Prostate gland (tissue), 2 donors: Measurements from ENCODE around the gene RXRA. TPM values are rescaled to one million over a fixed set of nuclear protein-coding genes. Genes with fewer than 3 reads are reported as not detected.

ENCODE experiments used
- DNase-seq: peaks from one replicate; pipeline ENCODE4 v3.0.0-alpha.2; 2019; ENCODE audit warnings: low spot score
- H3K27ac ChIP-seq, 2 donors: fragments of 200-600 bp; sonication (generic); 2 replicates each; pipeline ENCODE4 v1.5.1; 2017 to 2019
- H3K27me3 ChIP-seq: fragments of 200-600 bp; sonication (generic); replicated peaks from 2 replicates; pipeline ENCODE4 v1.5.1; 2019; ENCODE audit not compliant: insufficient read depth
- H3K36me3 ChIP-seq, 2 donors: fragments of 200-600 bp; sonication (generic); 1 replicate in 1 of 2; 2 replicates in 1 of 2; pipeline versions ENCODE4 v1.5.1 to v1.8.1; 2017 to 2019
- H3K4me1 ChIP-seq: fragments of 200-600 bp; sonication (generic); replicated peaks from 2 replicates; pipeline ENCODE4 v1.5.1; 2019
- H3K4me3 ChIP-seq, 2 donors: fragments of 200-600 bp; sonication (generic); 2 replicates each; pipeline ENCODE4 v1.5.1; 2017 to 2019
- H3K9me3 ChIP-seq: fragments of 200-600 bp; sonication (generic); 2 replicates; pipeline ENCODE4 v1.5.1; 2017
- POLR2A ChIP-seq: fragments of 450-650 bp; IDR thresholded peaks from one replicate; pipeline ENCODE4 v1.6.1; 2016; ENCODE audit warnings: antibody characterized with exemption, mild to moderate bottlenecking
- POLR2AphosphoS5 ChIP-seq: sonication (generic); formaldehyde crosslinking; IDR thresholded peaks from one replicate; pipeline ENCODE4 v1.6.1; 2017; ENCODE audit warnings: antibody characterized with exemption
- WGBS: methylation state at CpG from one replicate; pipeline ENCODE4 v1.1.5; 2018; 5-methylcytosine and 5-hydroxymethylcytosine counted together
- intact Hi-C: fragments of 100-400 bp; cut with DNase I; formaldehyde crosslinking; loops from one replicate; pipeline ENCODE4 v1.14.2; 2022
- total RNA-seq, 2 donors: library from RNA; depleted of rRNA; stranded (reverse); fragments of >200 nt; gene quantifications; one replicate each; pipeline ENCODE4 v1.1.0, GENCODE V29; 2016
- TF ChIP-seq, protein P1 (sequence below), 4 experiments: fragments of 200-600 bp in 2 of 4; fragments of 450-650 bp in 2 of 4; sonication (generic) in 2 of 4; IDR thresholded peaks; 1 replicate in 3 of 4; 2 replicates in 1 of 4; pipeline ENCODE4 v1.5.1; 2016 to 2019; ENCODE audit warnings: antibody characterized with exemption in 4 of 4, mild to moderate bottlenecking in 2 of 4, moderate library complexity in 2 of 4

The RXRA gene
- total RNA-seq, 2 donors from 2014 or later, result 69.5 to 84.1 TPM

DNA sequence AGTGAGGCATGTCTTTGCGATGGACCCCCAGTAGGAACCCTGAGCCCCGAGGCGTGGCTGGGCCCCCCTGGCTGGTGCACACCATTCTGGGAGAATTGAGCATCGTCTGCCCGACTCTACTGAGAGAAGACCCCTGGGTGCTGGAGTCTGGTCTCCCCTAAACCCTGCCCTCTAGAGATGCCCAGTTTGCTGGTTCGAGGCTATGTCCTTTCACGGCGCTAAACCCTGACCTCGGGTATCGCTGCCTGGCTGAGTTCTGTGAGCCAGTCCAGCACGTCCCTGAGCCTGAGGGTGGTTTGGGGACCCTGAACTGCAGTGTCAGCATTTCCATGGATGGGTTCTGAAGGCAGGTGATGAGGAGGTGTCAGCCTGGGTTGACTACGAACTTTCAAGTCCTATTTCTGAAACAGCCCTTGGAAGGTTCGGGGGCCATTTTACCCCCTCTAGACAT, 128.8 kb downstream of the RXRA start:
- intact Hi-C loops, result loop anchor here (5.0 kb wide), 2 partner anchors 187 to 227 kb away; partner anchors contain the start of gene COL5A1
- no peaks in the 10 kb centered on the region for H3K9me3 ChIP-seq
- no peak overlapping the region for H3K4me3 ChIP-seq
- DNase-seq, result no peak
- no peak overlapping the region for H3K27ac ChIP-seq
- 97% methylated on average over 13 of the region's 13 CpGs for WGBS
- TF ChIP-seq POLR2AphosphoS5 (no peak), POLR2A (no peak)
- TF ChIP-seq, protein P1, sequence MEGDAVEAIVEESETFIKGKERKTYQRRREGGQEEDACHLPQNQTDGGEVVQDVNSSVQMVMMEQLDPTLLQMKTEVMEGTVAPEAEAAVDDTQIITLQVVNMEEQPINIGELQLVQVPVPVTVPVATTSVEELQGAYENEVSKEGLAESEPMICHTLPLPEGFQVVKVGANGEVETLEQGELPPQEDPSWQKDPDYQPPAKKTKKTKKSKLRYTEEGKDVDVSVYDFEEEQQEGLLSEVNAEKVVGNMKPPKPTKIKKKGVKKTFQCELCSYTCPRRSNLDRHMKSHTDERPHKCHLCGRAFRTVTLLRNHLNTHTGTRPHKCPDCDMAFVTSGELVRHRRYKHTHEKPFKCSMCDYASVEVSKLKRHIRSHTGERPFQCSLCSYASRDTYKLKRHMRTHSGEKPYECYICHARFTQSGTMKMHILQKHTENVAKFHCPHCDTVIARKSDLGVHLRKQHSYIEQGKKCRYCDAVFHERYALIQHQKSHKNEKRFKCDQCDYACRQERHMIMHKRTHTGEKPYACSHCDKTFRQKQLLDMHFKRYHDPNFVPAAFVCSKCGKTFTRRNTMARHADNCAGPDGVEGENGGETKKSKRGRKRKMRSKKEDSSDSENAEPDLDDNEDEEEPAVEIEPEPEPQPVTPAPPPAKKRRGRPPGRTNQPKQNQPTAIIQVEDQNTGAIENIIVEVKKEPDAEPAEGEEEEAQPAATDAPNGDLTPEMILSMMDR (IDR thresholded peaks at IDR 0.05), result no peak
- no peaks in the 10 kb centered on the region for H3K27me3 ChIP-seq
- H3K4me1 ChIP-seq, result peaks cover 11% of the 10 kb centered on the region
- H3K36me3 ChIP-seq, result no peaks in the 10 kb centered on the region

DNA sequence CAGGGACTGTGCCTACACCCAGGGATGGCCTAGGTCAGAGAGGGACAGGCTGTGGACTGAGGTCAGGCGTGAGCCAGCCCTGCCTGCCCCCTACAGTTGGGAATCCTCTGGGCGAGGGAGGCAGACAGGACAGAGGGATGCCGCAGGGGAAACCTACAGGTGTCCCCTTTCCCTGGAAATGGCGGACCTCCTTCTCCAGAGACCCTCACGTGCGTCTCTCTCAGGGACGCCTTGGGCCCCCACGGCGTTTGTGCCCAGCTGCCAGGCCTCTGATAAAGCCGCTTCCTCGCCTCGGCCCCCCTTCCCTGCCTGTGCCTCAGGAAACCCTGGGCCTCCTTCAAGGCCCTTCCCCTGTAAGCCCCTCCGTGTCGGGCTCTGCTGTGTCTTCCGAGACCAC, 129.3 kb downstream of the RXRA start:
- Histone ChIP-seq H3K27ac (peak overlapping the region; percentile 78 to 80), H3K4me1 (peaks cover 11% of the 10 kb centered on the region), H3K27me3 (no peaks in the 10 kb centered on the region), H3K4me3 (no peak overlapping the region), H3K9me3 (no peaks in the 10 kb centered on the region), H3K36me3 (no peaks in the 10 kb centered on the region)
- no peak for DNase-seq
- 78% methylated on average over 15 of the region's 15 CpGs for WGBS
- intact Hi-C loops, result loop anchor here (5.0 kb wide), 2 partner anchors 187 to 227 kb away; partner anchors contain the start of gene COL5A1
- TF ChIP-seq POLR2AphosphoS5, result no peak
- no peak for TF ChIP-seq POLR2A
- TF ChIP-seq, protein P1 (IDR thresholded peaks at IDR 0.05), result no peak

DNA sequence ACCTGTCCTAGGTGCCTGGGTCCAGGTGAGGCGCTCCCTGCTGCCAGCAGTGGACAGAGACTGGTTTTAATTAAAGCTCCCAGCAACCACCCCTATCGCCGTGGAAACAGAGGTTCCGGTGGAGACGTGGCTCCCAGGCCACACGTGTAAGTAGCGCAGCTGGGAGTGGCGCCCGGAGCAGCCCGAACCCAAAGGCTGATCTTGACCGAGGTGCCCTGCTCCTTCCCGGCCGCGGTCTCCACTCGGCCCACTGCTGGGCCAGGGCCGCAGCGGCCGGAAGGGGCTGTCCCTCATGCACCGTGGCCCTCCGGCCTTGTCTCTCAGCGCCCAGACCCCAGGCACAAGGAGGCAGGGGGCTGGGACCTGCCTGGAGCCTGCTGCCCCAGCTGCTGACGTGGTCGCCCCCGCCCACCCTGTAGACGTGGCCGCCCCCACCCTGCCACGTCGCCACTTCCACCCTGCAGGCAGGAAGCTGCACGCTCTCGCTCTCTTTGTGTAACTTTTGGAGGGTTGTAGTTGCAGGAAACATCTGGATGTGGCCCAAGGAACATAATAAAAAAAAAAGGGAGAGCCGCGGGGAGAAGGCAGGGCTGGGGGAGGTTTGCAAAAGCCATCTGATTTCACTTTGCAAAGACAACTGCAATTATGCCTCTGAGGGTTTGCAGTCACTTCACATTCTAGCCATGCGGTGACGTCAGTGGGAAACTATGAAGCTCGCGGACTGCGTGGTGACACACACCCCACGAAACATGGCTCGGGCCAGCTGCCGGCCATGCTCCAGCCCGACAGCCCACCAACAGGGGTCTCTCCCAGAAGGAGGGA, 129.9 kb downstream of the RXRA start:
- intact Hi-C loops, result loop anchor here (5.0 kb wide), 2 partner anchors 186 to 226 kb away; partner anchors contain the start of gene COL5A1
- 9% methylated on average over 41 of the region's 41 CpGs for WGBS
- Histone ChIP-seq H3K27me3 (no peaks in the 10 kb centered on the region), H3K36me3 (no peaks in the 10 kb centered on the region), H3K27ac (peak overlapping the region; percentile 78 to 80), H3K4me3 (peak overlapping the region; percentile 3 to 25), H3K9me3 (no peaks in the 10 kb centered on the region), H3K4me1 (peaks cover 11% of the 10 kb centered on the region)
- peak; percentile 58 for DNase-seq
- TF ChIP-seq POLR2AphosphoS5, result peak; percentile 81
- TF ChIP-seq POLR2A, result peak; percentile 57
- TF ChIP-seq, protein P1 (IDR thresholded peaks at IDR 0.05), result peak in 2 of 4 experiments; percentile 1 to 6

DNA sequence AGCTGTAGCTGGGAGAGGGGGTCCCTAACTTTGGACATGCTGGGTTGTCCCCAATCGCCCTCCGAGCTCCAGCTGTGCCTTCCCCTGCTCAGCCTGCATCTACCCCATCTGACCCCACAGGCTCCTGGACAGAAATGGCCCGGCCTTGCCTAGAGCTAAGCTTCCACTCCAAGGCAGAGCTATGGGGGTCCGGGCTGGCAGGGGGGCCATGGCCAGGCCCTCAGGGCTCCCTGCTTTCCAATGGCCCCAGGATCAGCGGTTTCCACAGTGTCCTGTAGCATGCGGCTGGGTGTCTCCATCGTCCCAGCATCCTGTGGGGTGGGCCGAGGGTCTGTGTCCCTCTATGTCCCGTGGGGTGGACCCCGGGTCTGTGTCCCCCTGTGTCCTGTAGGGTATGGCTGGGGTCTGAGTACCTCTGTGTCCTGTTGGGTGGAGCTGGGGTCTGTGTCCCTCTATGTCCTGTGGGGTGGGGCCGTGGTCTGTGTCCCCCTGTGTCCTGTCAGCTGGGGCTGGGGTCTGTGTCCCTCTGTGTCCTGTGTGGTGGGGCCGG, 130.6 kb downstream of the RXRA start:
- peaks cover 11% of the 10 kb centered on the region for H3K4me1 ChIP-seq
- 90% methylated on average over 11 of the region's 12 CpGs for WGBS
- no peaks in the 10 kb centered on the region for H3K9me3 ChIP-seq
- TF ChIP-seq POLR2AphosphoS5 (no peak), POLR2A (no peak)
- TF ChIP-seq, protein P1 (IDR thresholded peaks at IDR 0.05), result no peak
- intact Hi-C loops, result loop anchor here (5.0 kb wide), 2 partner anchors 185 to 225 kb away; partner anchors contain the start of gene COL5A1
- no peak for DNase-seq
- peak overlapping the region; percentile 78 to 80 for H3K27ac ChIP-seq
- no peaks in the 10 kb centered on the region for H3K36me3 ChIP-seq
- H3K4me3 ChIP-seq, result peak overlapping the region in 1 of 2 donors; percentile 25
- H3K27me3 ChIP-seq, result no peaks in the 10 kb centered on the region
